Hematopoietic multipotent progenitor cell treated with erythropoietin and hydrocortisone succinate and interleukin-3 and kit ligand, for 17 days (in vitro differentiated cells): ENCODE measurements around the gene FOS.
"Not testable (repeated sequence)": the region's sequence is repeated elsewhere in the genome, so short reads cannot be mapped to it uniquely, and the experiment has no call there.

Experiments used
- DNase-seq: peaks from one replicate; pipeline ENCODE4 v3.0.0-alpha.2; 2015; ENCODE audit warnings: low spot score

FOS gene

DNA sequence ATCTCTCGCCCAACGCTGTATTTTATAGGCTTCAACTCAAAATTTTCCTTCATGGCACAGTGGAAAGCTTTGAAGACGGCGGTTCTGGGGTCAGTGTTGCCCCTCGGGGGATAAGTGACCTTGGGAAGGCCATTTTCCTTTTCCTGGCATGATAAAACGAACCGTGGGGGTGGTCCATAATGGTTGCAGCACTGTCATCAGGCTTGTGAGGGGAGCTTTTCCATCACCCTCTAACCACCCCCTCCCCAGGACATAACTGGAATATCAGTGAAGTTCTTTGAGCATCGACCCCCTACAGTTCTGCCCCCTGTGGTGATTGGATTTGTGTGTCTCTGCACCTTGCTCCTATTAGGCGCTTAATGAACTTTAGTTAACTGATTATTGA, 16.0 kb downstream of the FOS start:
- DNase-seq = no peak

DNA sequence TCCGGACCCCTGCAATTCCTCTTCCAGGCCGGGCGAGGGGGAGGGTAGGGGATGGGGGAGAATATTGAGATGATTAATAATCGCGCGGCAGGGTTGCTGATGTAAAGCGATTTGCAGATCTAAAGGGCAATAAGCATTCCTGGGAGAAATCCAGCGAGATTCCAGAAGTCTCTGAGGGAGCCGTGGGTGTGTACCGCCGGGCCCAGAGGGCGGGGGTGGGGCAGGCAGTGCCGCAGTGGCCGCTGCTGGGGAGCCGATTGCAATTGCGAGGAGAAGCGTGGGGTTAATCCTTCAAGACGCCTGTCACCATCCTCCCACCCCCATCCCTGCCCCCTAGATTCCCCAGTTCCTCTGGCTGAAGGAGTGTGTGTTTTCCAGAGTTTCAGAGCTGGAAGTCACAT, 16.4 kb downstream of the FOS start:
- peak; percentile 70 for DNase-seq

DNA sequence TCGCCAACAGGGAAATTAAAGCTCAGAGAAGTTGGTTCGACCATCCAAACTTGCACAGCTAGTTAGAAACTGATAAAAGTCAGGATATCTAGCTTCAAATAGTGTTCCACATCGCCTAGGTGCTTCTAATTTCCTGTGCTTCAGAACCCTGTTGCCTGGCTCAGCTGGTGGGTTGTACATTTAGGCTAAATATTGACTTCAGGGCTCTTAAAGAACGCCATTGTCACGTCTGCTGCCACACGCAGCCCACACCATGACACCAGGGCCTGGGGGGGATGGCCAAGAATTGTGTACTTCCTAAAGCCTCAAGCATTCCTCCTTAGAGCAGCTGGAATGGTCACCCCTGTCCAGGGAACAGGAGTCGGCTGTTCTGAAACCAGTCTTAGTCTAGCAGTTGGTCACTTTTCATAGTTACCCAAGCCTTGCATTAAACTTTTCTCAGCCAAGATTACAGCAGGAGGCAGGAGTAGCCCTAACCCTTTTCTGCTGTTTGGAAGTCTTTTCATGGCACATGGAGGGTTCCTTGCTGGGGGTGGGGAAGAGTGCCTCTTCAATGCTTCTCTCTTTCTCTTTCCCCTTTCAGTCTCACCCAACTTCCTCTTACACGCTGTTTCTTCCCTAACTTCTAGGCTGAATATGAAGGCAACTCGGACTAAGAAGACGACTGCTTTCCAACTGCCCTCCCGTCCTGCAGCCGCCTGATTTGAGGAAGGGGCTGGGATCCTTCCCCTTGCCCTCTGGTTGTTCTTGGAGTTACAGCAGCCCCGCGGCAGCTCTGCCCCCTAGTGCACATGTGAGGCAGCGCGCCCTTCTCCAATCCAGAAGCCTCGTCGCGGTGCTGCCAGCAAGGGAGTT, 17.1 kb downstream of the FOS start:
- peak; percentile 83 for DNase-seq

DNA sequence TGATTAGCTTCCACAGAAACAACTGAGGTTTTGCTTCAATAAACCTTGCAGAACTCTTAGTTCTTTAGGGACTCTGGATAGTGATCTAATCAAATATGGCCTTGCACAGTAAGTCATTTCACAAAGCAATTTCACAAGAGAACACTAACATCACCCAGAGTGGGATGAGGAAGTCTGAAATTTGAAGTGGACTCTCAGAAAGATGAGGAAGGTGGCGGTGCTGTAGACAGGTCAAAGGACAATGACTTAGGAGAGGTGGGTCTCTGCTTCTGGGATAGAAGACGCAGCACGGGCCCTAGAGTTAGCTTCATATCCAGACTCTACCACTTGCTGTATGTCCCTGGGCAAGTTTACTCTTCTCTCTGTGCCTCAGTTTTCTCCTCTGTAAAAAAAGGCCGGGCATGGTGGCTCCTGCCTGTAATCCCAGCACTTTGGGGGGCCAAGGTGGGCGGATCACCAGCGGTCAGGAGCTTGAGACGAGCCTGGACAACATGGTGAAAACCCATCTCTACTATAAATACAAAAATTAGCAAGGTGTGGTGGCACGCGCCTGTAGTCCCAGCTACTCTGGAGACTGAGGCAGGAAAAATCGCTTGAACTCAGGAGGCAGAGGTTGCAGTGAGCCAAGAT, 18.9 kb downstream of the FOS start:
- no peak for DNase-seq

DNA sequence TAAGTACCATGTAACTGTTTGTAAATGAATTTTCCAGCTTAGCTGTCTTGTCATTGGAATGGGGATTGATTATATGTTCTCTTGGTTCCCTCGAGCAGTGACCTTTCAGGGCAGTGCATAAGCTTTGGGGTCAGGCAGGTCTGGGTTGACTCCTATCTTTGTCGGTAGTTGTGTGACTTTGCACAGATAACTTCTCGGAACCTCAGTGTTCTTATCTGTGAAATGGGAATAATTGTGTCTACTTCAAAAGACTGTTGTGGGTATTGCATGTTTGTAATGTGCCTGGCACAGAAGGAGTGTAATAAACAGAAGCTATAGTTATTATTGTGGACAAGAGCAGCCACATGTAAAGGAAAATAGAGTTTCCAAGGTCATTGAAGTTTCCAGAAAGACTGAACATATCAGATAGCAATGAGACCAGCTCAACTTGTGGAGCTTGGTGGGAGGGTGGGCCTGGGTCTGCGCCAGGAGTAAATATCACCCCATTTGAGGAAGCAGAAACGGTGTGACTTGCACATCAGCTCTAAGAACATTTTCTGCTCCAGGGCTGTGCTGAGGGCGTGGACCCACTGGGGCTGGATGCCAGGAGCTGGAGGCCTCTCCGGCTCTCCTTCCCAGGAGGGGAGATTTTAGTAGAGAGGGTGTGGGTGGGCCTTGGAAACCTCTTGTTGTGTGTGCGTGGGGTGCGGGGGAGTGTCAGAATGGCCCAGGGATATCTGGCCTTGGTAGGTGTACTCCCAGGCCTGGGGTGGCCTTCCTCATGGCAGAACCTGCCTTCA, 19.7 kb downstream of the FOS start:
- DNase-seq = no peak

DNA sequence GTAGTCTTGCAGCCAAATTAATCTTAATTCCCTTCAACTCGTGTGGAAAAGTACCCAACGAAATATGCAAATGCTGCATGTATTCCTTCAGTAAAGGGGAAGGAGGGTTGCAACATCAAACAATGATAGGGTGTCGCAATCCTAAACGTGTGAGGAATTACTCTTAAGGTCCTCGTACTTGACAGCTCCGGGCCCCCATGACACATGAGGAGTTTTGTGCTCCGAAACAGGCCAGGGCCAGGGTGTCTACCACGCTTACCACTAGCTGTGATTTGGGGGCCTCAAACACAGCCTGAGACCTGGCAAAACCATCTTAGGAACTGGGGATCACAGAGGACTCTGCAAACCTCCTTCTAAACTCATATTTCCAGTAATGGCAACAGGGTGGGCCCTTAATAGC, 20.4 kb downstream of the FOS start:
- no peak for DNase-seq

DNA sequence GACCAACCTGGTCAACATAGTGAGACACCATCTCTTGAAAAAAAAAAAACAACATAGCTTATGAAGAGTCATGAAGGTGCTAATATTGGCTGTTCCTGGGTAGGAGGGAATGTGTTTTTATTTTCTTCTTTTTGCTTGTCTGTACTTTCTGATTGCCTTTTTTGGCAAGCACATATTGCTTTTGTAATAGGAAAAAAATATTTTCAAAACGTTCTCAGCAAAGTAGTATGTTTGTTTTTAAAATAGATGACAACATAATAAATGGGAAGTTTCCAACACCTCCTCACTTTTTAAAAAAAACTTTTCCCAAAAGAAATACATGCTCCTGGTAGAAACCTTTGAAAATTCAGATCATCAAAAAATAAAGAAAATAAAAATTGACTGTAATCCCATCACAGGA, 20.9 kb downstream of the FOS start:
- DNase-seq = no peak

DNA sequence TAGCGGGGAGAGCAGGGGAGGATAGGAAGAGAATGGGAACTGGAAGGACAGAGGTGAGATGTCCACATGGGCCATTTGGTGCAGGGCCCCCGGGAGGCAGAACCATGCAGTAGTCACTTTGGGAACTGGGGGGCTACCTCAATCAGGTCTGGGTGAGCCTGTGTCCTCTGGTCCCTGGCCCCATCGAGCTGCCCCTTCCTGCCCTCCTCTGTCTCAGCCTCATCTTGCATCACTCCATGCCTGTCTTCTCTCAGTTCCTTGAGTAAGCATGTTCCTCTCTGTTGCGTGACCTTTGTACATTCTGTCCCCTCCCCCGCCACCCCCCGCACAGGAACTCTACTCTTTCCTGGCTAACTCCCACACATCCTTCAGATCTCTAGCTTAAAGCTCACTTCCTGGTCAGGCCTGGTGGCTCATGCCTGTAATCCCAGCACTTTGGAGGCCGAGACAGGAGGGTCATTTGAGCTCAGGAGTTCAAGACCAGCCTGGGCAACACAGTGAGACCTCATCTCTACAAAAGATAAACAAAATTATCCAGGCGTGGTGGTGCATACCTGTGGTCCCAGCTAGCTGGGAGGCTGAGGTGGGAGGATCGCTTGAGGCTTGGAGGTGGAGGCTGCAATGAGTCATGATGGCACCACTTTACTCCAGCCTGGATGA, 23.2 kb downstream of the FOS start:
- DNase-seq = no peak

DNA sequence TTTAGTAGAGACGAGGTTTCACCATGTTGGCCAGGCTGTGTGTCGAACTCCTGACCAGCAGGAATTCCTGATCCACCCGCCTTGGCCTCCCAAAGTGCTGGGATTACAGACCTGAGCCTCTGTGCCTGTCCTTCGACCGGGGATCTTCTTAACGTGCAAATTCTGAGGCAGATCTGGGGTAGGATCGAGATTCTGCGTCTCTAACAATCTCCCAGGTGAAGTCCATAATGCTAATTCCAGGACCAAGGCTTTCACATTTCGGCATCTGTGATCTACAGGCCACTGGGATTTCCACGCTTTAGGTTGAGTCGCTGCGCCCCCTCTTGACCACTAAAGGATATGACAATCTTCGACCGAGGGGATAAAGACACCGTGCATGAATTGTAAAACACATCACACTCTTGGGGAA, 24.8 kb downstream of the FOS start:
- peak; percentile 83 for DNase-seq

DNA sequence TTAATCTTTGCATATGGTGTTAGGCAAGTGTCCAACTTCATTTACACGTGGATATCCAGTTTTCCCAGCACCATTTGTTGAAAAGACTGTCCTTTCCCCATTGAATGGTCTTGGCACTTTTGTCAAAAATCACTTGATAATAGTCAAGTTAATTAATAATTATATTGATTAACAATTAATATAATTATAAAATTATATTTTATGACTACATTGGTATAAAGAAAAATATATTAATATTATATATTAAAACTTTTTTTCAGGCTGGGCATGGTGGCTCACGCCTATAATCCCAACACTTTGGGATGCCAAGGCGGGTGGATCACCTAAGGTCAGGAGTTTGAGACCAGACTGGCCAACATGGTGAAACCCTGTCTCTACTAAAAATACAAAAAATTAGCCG, 27.8 kb downstream of the FOS start:
- DNase-seq = not testable (repeated sequence)

DNA sequence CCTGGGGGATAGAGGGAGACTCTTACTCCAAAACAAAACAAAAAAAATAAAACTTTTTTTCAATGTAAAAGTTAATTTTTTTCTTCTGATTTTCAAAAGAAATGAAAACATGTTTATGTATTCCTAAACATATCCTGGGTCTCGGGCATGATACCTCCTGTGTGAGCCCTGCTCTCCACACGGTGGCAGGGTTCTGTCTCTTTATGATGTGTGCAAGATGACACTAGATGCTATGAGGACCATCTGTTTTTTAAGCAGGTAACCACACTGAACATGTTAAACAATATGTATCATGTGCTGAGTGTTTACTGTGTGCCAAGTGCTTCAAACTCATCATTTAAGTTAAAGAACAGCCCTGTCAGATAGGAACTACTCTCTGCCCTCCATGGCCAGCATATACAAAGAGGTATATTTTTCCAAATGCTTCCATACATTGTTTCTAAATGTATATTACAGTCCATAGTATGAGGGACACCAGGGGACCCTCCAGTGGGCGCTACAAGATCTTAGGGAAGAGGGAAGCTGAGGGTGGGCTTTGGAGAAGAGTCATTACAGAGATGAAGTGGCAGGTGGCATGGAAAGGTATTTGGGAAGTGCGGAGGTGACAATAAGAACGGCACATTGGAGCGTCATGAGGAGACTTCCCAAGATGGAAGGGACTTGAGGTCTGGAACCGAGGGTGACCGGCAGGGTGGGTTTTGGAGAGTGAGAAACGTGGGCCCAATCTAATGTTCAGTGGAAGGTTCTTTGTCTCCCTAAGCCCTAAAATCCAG, 28.5 kb downstream of the FOS start:
- DNase-seq = no peak

DNA sequence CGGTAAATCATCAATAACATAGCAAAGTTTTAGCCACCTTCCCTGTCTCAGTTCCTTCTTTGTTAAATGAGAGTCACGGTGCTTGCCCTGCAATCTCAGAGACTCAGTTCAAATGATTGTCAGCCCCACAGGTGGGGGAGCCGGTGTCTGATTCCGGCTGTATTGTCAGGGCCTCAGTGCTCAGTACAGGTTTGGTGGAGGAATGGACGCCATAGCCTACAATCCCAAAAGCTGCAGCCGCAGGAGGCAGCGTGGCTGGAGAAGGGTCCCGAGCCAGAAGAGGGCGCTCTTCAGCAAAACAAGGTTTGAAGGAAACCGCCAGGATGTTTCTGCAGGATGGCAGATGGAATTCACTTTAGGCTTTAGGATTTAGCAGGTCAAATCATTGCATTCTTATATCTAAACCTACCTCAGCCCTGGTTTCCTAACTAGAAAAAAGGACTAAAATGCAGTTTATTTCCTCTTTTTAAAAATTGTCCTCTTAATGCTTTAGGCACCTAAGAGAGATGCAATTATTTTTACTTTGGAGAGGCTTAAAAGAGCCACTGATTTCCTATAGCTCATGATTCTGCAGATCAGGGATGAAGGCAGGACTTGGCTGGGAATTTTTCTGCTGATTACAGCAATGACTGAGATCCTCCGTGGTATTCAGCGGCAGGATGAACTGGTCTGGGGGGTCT, 29.2 kb downstream of the FOS start:
- peak; percentile 81 for DNase-seq

DNA sequence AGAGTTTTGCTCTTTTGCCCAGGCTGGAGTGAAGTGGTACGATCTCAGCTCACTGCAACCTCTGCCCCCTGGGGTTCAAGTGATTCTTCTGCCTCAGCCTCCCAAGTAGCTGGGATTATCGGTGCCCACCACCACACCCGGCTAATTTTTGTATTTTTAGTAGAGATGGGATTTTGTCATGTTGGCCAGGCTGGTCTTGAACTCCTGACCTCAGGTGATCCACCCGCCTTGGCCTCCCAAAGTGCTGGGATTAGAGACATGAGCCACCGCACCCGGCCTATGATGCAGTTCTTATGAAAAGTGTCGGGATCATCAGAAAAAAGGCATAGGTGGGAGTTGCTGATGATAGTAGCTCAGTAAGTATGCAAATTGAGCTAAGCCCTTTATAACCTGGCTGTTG, 30.4 kb downstream of the FOS start:
- not testable (repeated sequence) for DNase-seq

DNA sequence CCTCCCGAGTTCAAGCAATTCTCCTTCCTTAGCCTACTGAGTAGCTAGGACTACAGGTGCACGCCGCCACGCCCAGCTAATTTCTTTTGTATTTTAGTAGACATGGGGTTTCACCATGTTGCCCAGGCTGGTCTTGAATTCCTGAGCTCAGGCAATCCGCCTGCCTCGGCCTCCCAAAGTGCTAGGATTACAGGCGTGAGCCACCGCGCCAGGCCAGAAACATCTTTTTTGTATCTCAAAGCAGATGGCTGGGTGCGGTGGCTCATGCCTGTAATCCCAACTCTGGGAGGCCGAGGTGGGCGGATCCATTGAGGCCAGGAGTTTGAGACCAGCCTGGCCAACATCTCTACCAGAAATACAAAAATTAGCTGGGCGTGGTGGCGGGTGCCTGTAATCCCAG, 30.9 kb downstream of the FOS start:
- not testable (repeated sequence) for DNase-seq

DNA sequence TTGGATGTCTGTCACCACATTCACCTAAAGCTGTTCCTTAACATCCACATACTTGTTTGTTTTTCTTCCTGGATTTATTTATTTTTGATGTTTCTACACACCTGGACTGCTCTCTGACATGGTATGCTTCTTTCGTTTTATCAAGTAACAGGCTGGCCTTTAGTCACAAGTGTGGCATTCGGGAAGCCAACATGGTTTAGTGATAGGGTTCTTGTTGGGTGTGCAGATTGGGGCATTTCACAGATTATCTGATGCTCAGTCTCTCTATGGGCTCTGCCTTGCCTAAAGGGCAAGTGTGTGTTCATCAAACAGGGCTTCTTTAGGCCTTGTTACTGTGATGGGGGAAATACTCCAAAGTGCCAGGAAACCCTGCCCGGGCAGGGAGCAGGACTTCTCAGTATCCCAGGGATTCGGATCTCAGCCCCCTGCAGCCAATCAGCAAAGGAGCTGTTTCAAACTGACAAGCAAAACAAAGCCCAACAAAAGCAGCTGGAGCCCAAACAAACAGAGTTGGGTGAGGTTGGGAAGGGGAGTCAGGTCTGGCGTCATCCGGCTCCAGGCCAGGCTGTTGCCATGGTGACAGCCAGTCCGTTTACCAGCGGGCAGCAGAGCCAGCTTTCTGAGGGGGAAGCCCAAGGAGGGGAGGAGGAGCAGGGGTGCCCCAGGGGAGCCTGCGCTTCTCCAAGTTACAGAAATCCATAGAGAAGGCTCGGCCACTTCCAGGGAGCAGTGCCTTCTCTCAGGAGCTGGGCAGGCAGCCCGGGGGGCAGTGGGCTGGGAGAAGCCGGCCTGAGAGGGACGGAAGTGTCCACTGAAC, 31.9 kb downstream of the FOS start:
- DNase-seq = no peak

DNA sequence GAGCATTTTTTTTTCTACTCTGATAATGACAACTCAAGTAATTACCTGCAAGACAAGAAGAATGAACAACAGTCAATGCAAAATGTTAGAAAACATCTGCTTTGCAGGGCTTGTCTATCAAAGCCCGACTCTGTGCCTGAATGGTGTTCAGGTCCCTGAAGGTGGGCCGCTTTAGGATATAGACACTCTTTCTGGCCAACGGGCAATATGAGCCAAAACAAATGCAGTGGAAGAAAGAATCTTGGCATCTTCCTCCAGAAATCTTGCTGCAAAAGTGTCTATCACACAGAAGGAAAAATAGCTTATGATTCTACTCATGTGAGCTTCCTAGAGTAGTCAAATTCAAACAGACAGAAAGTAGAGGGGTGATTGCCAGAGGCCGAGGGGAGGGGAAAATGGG, 32.7 kb downstream of the FOS start:
- no peak for DNase-seq

DNA sequence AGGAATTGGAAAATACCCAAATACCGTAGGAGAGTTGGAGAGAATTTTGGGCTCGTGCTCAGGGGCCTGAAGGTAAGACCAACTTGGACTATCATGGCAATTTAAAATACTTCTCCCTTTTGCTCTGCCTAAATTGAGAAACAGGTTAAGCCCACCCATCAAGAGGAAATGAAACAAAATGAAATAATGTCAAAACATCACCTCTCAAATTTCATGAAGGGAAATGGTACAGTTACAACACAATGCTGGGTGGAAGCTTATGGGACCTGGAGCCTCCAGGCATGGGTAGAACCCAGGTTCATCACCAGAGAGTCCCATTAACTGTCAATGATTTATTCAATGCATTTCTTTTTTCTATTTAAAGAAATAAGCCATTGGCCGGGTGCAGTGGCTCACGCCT, 33.7 kb downstream of the FOS start:
- DNase-seq = no peak

DNA sequence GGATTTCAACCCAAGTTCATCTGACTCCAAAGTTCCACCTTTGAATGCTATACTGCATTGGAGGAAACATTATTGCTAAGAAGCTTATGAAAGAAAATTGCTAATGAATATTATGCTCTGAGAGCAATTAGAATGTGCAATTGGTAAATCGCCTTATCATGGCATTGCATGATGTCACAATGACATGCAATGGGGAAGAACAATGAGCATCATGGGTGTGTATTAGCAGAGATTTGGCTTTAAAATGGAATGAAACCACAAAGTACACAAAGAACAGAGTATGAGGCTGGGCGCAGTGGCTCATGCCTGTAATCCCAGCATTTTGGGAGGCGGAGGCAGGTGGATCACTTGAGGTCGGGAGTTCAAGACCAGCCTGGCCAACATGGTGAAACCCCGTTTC, 34.7 kb downstream of the FOS start:
- no peak for DNase-seq

DNA sequence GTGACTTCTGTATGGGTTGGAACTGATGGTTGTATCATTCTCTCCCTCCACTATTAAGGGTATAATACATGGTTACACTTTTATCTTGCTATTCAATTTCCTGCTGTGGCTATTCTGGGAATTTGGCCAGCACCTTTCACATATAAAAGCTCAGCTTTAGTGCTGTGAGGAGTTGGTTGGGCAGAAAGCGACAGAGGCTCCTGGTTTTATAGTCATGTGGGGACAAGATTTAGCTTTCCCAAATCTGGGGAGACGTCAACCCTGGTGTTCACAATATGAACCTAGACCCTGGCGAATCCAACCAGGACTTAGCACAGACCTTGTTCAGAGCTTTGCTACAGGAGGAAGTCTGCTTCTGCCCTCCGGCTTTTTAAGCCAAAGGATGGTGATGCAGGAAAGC, 36.5 kb downstream of the FOS start:
- DNase-seq = no peak

DNA sequence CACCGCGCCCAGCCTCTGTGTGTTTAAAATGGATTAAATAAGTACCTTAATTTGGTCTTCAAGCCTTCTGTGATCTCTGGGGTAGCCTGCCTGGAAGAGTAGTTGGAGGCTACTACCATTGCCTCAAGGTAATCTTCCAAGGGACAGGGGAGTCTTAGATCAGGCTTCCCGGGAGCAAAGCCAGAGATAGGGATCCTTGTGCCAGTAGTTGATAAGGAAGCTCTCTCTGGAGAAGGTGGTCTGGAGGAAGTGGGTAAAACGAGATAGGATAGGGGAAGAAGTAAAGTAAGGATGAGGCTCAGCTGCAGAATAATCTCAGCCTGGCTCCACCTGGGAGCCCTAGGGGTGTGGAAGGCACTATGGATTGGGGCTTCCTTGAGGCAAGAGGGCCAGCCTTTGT, 38.5 kb downstream of the FOS start:
- no peak for DNase-seq
